Neuronal stem cell (in vitro differentiated cells): Measurements from ENCODE around the gene HABP4.

Experiments
- DNase-seq: peaks from one replicate; pipeline ENCODE4 v3.0.0-alpha.2; 2013; ENCODE audit warnings: low spot score
- H2AFZ ChIP-seq: one replicate; pipeline ENCODE4 v1.6.1; 2013; ENCODE audit warnings: mild to moderate bottlenecking, low read length, inconsistent platforms
- H2AK5ac ChIP-seq: 2 replicates; pipeline ENCODE4 v1.6.1; 2013; ENCODE audit warnings: low read depth, mild to moderate bottlenecking, inconsistent platforms, low read length, moderate library complexity, mixed read lengths
- H2BK120ac ChIP-seq: 2 replicates; pipeline ENCODE4 v1.6.1; 2013; ENCODE audit warnings: low read depth, mild to moderate bottlenecking, inconsistent platforms, low read length, moderate library complexity, mixed read lengths
- H2BK12ac ChIP-seq: one replicate; pipeline ENCODE4 v1.6.1; 2013; ENCODE audit warnings: low read length, inconsistent platforms
- H2BK15ac ChIP-seq: 2 replicates; pipeline ENCODE4 v1.6.1; 2013; ENCODE audit warnings: mild to moderate bottlenecking, low read length, inconsistent platforms, mixed read lengths
- H2BK5ac ChIP-seq: one replicate; pipeline ENCODE4 v1.6.1; 2013; ENCODE audit warnings: inconsistent platforms, mild to moderate bottlenecking, low read length, moderate library complexity
- H3K14ac ChIP-seq: one replicate; pipeline ENCODE4 v1.6.1; 2013; ENCODE audit warnings: low read length, inconsistent platforms
- H3K18ac ChIP-seq: 2 replicates; pipeline ENCODE4 v1.6.1; 2013; ENCODE audit warnings: low read length, inconsistent platforms
- H3K23ac ChIP-seq: 2 replicates; pipeline ENCODE4 v1.6.1; 2013; ENCODE audit warnings: low read depth, mild to moderate bottlenecking, mixed read lengths, low read length, inconsistent platforms; ENCODE audit not compliant: poor library complexity
- H3K27ac ChIP-seq: replicated peaks from 3 replicates; pipeline ENCODE4 v1.5.1; 2013; ENCODE audit warnings: low read length, inconsistent platforms
- H3K27me3 ChIP-seq, 3 experiments: 2 replicates each; pipeline ENCODE4 v1.6.1; 2013; ENCODE audit warnings: low read length in 3 of 3, mild to moderate bottlenecking in 2 of 3, inconsistent platforms in 1 of 3, low read depth in 1 of 3, mixed read lengths in 1 of 3, moderate library complexity in 1 of 3; ENCODE audit not compliant: control insufficient read depth in 3 of 3, insufficient read depth in 3 of 3
- H3K36me3 ChIP-seq, 2 donors: replicated peaks in 1 of 2; 2 replicates each; pipeline ENCODE4 v1.6.1; 2013; ENCODE audit warnings: low read length in 2 of 2; ENCODE audit not compliant: control insufficient read depth in 2 of 2, insufficient read depth in 2 of 2
- H3K4ac ChIP-seq: 2 replicates; pipeline ENCODE4 v1.6.1; 2013; ENCODE audit warnings: inconsistent platforms, mild to moderate bottlenecking, low read length, moderate library complexity
- H3K4me1 ChIP-seq, 2 donors: 1 replicate in 1 of 2; 2 replicates in 1 of 2; pipeline ENCODE4 v1.6.1; 2013; ENCODE audit warnings: low read length in 2 of 2, low read depth in 1 of 2; ENCODE audit not compliant: control insufficient read depth in 2 of 2, insufficient read depth in 1 of 2
- H3K4me2 ChIP-seq: one replicate; pipeline ENCODE4 v1.6.1; 2013; ENCODE audit warnings: mild to moderate bottlenecking, low read length, inconsistent platforms; ENCODE audit not compliant: insufficient read depth, poor library complexity, severe bottlenecking
- H3K4me3 ChIP-seq, 2 donors: 2 replicates each; pipeline ENCODE4 v1.5.1; 2013; ENCODE audit warnings: low read length in 2 of 2, mild to moderate bottlenecking in 2 of 2, inconsistent platforms in 1 of 2, moderate library complexity in 1 of 2
- H3K79me1 ChIP-seq: one replicate; pipeline ENCODE4 v1.6.1; 2013; ENCODE audit warnings: low read depth, mild to moderate bottlenecking, inconsistent platforms, low read length, moderate library complexity
- H3K9ac ChIP-seq: one replicate; pipeline ENCODE4 v1.6.1; 2013; ENCODE audit warnings: mild to moderate bottlenecking, low read depth, low read length, inconsistent platforms; ENCODE audit not compliant: poor library complexity
- H3K9me3 ChIP-seq, 2 donors: replicated peaks in 1 of 2; 2 replicates each; pipeline versions ENCODE3 to v1.6.1; 2013; ENCODE audit warnings: low read length in 2 of 2, mild to moderate bottlenecking in 2 of 2, inconsistent platforms in 1 of 2, low read depth in 1 of 2, mixed read lengths in 1 of 2, moderate library complexity in 1 of 2; ENCODE audit not compliant: control insufficient read depth in 2 of 2, insufficient read depth in 1 of 2
- H4K8ac ChIP-seq: one replicate; pipeline ENCODE4 v1.6.1; 2013; ENCODE audit warnings: low read depth, mild to moderate bottlenecking, inconsistent platforms, low read length, moderate library complexity
- H4K91ac ChIP-seq: one replicate; pipeline ENCODE4 v1.6.1; 2013; ENCODE audit warnings: low read length, low read depth, mild to moderate bottlenecking, inconsistent platforms; ENCODE audit not compliant: poor library complexity
- WGBS, 2 donors: extraction: QIAGEN DNeasy Blood & Tissue Kit; methylation state at CpG; one replicate each; pipeline ENCODE4 v1.1.7; 2013; ENCODE audit warnings: missing lambda C conversion rate in 2 of 2, mixed read lengths in 1 of 2; ENCODE audit not compliant: insufficient read length in 2 of 2, insufficient replicate concordance in 1 of 2; ENCODE audit errors: extremely low coverage in 2 of 2; 5-methylcytosine and 5-hydroxymethylcytosine counted together

The HABP4 gene

GRCh38 chr9:96493757-96494156 is 43.8 kb downstream of the HABP4 start:
- H2BK5ac ChIP-seq: no peak overlapping the region
- H3K14ac ChIP-seq: no peak overlapping the region
- no peak overlapping the region for H2AFZ ChIP-seq
- DNase-seq: no peak
- no peak overlapping the region for H3K9ac ChIP-seq
- H3K27ac ChIP-seq: no peak overlapping the region
- H3K27me3 ChIP-seq: no peaks in the 10 kb centered on the region
- H2BK120ac ChIP-seq: no peak overlapping the region
- no peak overlapping the region for H4K91ac ChIP-seq
- H3K4me1 ChIP-seq: peaks cover 0 to 6% of the 10 kb centered on the region in 2 donors
- no peak overlapping the region for H3K4me3 ChIP-seq
- no peak overlapping the region for H4K8ac ChIP-seq
- no peak overlapping the region for H3K4ac ChIP-seq
- no peak overlapping the region for H3K4me2 ChIP-seq
- H3K9me3 ChIP-seq: peaks cover 0 to 1% of the 10 kb centered on the region in 2 donors
- no peak overlapping the region for H2BK12ac ChIP-seq
- no peak overlapping the region for H3K23ac ChIP-seq
- H3K36me3 ChIP-seq: peaks cover 19 to 53% of the 10 kb centered on the region in 2 donors
- no peaks in the 10 kb centered on the region for H3K79me1 ChIP-seq
- H2AK5ac ChIP-seq: no peak overlapping the region
- H3K18ac ChIP-seq: no peak overlapping the region
- H2BK15ac ChIP-seq: no peak overlapping the region
- no CpG with 5 or more reads among the region's 13 CpGs for WGBS, 2 donors

- Histone ChIP-seq H3K9me3 (peaks cover 0 to 1% of the 10 kb centered on the region in 2 donors), H4K91ac (no peak overlapping the region), H2BK5ac (no peak overlapping the region), H3K4me2 (no peak overlapping the region), H3K23ac (no peak overlapping the region), H3K4ac (no peak overlapping the region), H3K27me3 (no peaks in the 10 kb centered on the region), H3K79me1 (no peaks in the 10 kb centered on the region), H3K18ac (no peak overlapping the region), H3K14ac (no peak overlapping the region), H3K4me1 (peaks cover 0 to 10% of the 10 kb centered on the region in 2 donors), H2AFZ (no peak overlapping the region), H3K4me3 (no peak overlapping the region), H3K36me3 (peaks cover 18 to 47% of the 10 kb centered on the region in 2 donors), H2BK12ac (no peak overlapping the region), H4K8ac (no peak overlapping the region), H2BK15ac (no peak overlapping the region), H3K27ac (no peak overlapping the region), H2AK5ac (no peak overlapping the region), H2BK120ac (no peak overlapping the region), H3K9ac (no peak overlapping the region)
- WGBS, 2 donors: no CpG with 5 or more reads among the region's 8 CpGs
- no peak for DNase-seq
These were observed 44.3 kb downstream of the HABP4 start for GRCh38 chr9:96494215-96494800.

DNA sequence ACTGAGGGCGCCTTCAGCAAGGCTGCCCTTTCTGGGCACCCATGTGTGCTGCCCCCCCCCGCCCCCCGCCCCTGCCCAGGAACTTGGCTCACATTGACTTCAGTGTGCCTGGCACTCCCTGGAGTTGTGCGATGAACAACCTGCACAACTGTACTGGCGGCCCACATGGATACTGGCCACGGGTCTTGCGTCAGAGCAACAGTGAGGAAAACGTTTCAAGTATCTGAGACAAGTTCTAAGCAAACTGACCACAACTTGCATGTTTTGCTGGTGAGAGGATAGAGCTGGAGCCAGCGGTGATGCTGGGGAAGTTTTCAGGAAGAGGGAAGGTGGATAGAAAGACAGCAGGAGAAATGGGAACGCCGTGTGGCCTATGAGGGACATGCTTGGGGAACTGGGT is 45.4 kb downstream of the HABP4 start:
- Histone ChIP-seq H4K8ac (no peak overlapping the region), H3K79me1 (no peaks in the 10 kb centered on the region), H4K91ac (no peak overlapping the region), H2BK5ac (no peak overlapping the region), H3K27me3 (no peaks in the 10 kb centered on the region), H3K4me1 (peaks cover 0 to 13% of the 10 kb centered on the region in 2 donors), H3K4ac (no peak overlapping the region), H2AFZ (no peak overlapping the region), H3K27ac (no peak overlapping the region), H3K36me3 (peaks cover 12 to 37% of the 10 kb centered on the region in 2 donors), H3K18ac (no peak overlapping the region), H2BK15ac (no peak overlapping the region), H3K9me3 (peaks cover 0 to 1% of the 10 kb centered on the region in 2 donors), H2BK120ac (no peak overlapping the region), H3K9ac (no peak overlapping the region), H3K4me3 (no peak overlapping the region), H2BK12ac (no peak overlapping the region), H3K23ac (no peak overlapping the region), H3K14ac (no peak overlapping the region), H3K4me2 (no peak overlapping the region), H2AK5ac (no peak overlapping the region)
- WGBS, 2 donors: no CpG with 5 or more reads among the region's 11 CpGs
- DNase-seq: no peak

GRCh38 chr9:96496368-96497116 is 46.6 kb downstream of the HABP4 start:
- Histone ChIP-seq H3K4me2 (no peak overlapping the region), H2AK5ac (no peak overlapping the region), H4K91ac (peak overlapping the region; percentile 57), H3K9ac (no peak overlapping the region), H3K27me3 (no peaks in the 10 kb centered on the region), H4K8ac (no peak overlapping the region), H3K23ac (peak overlapping the region; percentile 26), H3K14ac (no peak overlapping the region), H3K4ac (no peak overlapping the region), H2BK120ac (no peak overlapping the region), H3K79me1 (no peaks in the 10 kb centered on the region), H3K4me3 (no peak overlapping the region), H3K36me3 (peaks cover 5 to 25% of the 10 kb centered on the region in 2 donors), H2BK5ac (no peak overlapping the region), H2AFZ (no peak overlapping the region), H2BK12ac (no peak overlapping the region), H3K4me1 (peaks cover 5 to 19% of the 10 kb centered on the region in 2 donors), H3K18ac (peak overlapping the region; percentile 15), H3K27ac (no peak overlapping the region), H3K9me3 (peaks cover 0 to 1% of the 10 kb centered on the region in 2 donors), H2BK15ac (no peak overlapping the region)
- no CpG with 5 or more reads among the region's 55 CpGs for WGBS, 2 donors
- no peak for DNase-seq
